GM18520 (cell line): Measurements from ENCODE around the gene KIAA1671.
"Not testable (repeated sequence)": the region's sequence is repeated elsewhere in the genome, so short reads cannot be mapped to it uniquely, and the experiment has no call there.

Experiments
- ATAC-seq: cut with Tn5 transposase; IDR thresholded peaks from one replicate; pipeline ENCODE4 v1.9.1; 2021; ENCODE audit not compliant: unreplicated experiment

Gene KIAA1671

DNA sequence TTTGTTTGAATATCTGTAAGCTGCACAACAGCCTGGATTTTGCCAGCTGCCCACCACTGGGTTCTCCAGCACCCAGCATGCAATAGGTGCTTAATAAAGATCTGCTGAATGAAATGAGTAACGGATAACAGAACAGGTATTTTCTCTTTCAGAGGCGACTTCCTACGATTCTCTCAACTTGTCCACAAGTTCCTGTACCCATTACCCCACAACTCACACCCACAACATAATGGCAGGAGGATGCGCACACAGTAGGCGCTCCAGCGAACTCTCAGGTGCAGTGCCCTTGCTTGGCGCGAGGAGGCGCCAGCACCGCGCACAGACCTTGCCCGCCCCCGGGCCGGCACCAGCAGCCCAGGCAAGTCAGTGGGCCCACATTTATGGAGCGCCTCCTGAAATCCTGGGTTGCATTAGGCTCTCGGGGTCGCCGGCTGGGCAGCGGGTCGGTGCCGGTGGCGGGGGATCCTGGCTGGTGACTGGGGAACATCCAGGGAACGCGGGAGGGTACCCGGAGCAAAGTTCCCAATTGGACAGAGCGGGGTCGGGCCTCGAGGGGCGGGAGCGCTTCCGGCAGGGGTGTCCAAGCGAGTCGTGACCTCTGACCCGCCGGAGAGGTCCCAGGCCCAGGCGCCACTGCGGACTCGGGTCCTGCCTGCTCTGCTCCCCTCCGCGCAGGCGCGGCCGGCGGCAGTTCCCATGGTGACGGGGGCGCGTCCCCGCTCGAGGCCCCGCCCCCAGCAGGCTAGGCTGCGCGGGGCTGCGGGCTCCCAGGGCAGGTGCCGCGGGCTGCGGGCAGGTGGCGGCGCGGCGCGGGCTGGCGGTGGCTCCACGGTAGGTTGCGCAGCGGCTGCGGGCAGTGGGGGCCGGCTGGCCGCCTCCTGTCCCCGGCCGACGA, at the start of gene KIAA1671:
KIAA1671 (plus strand) TSS at position 775 of the 895 bp plus-strand sequence. CDS start 75,284 bp downstream, outside the sequence.
- no peak for ATAC-seq

DNA sequence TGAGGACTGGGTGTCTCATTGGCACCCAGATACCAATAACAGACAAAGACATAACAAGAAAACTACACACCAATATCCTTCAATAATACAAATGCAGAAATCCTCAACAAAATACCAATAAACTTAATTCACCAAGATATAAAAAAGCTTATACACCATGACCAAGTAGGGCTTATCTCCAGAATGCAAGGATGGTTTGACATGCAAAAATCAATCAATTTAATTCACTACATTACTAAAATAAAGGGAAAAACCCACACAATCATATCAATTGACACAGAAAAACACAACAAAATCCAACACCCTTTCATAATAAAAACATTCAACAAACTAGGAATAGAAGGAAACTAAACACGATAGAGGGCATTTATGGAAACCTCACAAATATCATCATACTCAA, 46.6 kb upstream of the KIAA1671 start:
- no peak for ATAC-seq

DNA sequence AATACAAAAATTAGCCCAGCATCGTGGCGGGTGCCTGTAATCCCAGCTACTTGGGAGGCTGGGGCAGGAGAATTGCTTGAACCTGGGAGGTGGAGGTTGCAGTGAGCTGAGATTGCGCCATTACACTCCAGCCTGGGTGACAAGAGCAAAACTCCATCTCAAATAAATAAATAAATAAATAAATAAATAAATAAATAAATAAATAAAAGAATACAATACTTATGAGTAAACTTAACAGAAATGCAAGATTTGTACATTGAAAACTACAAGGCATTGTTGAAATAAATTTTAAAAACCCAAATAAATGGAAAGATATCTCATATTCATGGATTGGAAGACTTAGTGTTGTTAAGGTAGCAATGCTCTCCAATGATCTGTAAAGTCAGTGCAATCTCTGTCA, 45.4 kb upstream of the KIAA1671 start:
- ATAC-seq: not testable (repeated sequence)

DNA sequence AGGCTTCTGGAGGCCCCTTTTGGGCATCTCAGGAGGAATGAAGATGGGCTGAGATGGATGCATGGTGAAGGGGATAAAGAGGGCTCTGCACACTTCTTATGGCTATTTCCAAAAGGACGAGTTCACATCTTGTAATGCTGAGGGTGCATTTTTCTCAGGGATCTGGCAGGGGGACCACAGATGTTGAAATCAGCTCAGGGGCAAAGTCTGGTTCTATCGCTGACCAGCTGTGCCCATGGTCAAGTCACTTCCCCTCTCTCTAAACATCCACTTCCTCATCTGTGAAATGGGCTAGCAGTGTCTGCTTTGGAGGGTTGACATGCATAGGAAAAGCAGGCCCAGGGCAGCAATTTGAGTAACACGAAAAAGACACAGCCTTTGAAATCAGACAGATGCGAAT, 32.5 kb upstream of the KIAA1671 start:
- ATAC-seq: no peak

DNA sequence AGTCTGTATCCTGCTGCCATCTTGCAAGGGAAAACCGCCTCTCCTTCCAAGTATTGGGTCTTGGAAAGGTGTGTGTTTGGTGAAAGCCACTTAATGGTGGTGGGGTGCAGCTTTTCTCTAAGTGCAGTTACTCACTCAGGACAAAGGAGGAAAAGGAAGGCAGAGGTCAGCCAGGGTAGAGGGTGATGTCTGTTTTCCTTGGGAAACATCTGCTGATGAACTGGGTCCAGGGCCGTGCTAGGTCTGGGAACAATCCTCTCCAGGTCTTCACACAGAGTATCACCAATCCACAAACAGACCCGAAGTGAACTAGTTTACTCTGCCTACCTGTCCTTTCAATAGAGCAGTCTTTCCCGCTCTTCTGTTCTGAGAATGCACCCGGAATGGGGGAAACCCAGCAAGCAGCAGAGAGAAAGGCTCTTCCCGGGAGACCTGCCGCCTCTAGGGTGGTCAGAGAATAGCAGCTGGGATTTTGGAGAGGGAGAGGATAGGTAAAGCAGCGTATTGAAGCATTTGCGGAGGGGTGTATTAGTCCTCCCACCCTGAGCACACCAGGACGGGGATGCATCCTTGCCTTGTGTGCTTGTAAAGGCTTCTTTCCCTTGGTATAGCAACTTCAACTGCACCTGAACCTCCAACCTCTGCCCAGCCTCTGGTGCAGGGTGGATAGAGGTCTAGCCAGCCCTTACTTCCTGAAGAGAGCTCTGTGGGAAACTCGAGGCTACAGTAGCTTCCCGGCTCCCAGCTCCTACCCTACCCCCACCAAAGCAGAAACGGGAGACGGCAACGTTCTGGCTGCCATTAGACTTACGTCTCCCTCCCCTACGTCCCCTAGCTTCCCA, 26.7 kb upstream of the KIAA1671 start:
- ATAC-seq: no peak

GRCh38 chr22:24926428-24926725, 26.1 kb upstream of the KIAA1671 start:
- no peak for ATAC-seq

- ATAC-seq: no peak
These were observed 25.5 kb upstream of the KIAA1671 start for GRCh38 chr22:24926849-24927579.

- no peak for ATAC-seq
These were observed 24.2 kb upstream of the KIAA1671 start for GRCh38 chr22:24928322-24928721.

- ATAC-seq: no peak
These were observed 21.8 kb upstream of the KIAA1671 start for GRCh38 chr22:24930678-24931077.

DNA sequence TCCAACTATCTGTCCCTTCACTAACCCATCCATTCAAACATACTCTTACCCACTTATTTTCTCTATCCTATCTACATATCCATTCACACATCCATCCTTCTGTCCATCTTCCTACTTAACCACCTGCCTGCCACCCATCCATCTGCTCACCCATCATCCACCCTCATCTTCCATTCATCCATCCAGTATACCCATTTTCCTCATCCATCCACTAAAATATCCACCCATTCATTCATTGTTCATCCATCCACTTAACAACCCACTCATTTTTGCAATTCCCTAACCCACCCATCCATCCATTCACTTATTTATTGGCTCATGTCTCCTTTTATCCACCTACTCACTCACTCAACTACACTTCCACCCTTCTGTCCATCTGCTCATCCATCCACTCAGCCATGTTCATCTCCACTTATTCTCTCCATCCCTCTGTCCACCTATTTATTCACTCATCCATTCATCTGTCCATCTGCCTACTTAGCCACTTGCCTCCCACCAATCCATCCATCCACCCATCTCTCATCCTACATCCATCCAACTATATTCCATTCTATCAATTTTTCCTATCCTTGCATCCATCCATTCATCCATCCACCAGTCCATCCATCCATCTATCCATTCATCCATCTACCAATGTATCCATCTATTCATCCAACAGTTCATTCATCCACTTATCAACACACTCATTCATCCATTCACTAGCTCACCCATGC, 16.6 kb upstream of the KIAA1671 start:
- ATAC-seq: no peak

DNA sequence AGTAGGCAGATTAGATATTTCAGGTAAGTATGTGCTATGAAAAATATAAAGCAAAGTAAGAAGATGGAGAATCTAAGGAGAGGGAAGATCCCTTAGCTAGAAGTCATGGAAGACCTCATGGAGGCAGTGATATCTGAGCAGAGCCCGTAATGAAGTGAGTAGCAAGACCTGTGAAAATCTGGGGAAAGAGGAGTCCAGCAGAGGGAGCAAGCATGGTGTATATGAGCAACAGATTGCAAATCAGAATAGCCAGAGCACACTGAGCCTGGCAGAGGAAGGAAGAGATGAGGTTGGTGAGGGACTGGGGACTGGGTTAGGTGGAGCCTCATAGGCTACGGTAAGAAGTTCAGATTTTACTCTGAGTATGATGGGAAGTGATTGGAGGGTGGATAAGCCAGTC, 15.4 kb upstream of the KIAA1671 start:
- no peak for ATAC-seq

GRCh38 chr22:24938741-24939341, 13.7 kb upstream of the KIAA1671 start:
- no peak for ATAC-seq

- ATAC-seq: no peak
These were observed 10.2 kb upstream of the KIAA1671 start for GRCh38 chr22:24942301-24942700.

- ATAC-seq: no peak
These were observed 8.1 kb upstream of the KIAA1671 start for GRCh38 chr22:24944217-24944937.

DNA sequence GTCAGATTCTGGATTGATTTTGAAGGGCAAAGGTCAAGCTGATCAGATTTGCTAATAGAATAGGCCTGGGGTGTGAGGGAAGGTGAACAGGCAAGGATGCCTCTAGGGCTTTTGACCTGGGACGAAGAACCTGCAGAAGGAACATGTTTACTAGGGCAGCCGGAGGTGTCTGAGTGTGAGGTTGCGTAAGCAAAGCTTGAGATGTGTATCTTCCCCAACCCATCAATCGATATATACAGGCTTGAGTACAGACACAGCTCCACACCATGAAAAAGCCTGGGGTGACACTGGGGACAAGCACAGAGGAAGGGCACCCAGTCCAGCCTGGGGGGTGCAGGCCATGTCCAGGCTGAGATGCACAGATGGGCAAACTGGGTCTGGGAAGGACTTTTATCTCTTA, 7.1 kb upstream of the KIAA1671 start:
- no peak for ATAC-seq

DNA sequence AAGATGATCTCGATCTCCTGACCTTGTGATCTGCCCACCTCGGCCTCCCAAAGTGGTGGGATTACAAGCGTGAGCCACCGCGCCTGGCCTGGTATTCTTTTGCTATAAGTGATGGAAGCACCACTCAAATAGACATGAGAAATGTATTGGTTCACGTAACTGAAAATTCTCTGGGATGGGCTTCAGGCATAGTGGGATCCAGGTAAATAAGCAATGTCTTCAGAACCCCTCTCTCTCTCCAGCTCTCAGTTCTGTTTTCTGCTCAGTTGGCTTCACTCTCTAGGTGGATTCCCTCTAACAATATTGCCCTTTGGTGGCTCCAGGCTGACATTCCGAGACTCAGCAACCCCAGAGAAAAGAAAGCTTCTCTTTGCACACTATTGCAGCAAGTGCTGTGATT, 5.1 kb upstream of the KIAA1671 start:
- no peak for ATAC-seq

- no peak for ATAC-seq
These were observed 4.6 kb upstream of the KIAA1671 start for GRCh38 chr22:24947881-24948280.

DNA sequence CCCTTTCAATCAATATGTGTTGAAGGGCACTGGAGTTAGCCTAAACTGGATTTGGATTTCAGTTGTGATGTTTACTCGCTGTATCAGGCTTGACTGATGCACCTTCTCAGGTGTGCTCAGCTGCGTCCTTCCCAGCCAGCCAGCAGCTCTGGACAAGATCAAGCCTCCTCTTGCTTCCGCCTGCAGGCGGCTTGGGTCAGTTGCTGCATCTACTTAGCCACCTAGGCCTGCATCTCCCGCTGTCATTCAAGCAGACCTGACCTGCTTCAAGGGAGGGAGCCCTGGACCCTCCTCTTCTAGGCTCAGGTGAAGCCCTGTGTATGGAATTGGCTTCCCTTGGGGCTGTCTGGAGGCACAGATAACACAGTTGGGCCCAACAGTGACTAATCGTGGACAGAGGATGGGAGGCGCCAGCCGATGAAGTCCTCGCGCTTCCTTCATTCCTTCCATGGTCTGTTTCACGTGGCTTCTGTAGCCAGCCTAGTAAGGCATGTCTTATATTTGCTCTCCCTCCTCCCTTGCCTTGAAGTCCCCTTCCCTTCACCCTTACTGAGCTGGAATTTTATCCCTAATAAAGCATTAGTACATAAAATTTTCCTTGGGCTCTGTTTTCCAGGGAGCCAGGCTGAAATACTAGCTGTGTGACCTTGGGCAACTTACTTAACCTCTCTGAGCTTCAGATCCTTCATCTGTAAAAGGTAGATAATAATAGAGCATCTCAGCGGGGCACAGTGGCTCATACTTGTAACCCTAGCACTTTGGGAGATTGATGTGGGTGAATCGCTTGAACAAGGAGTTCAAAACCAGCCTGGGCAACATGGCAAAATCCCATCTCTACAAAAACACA, 3.9 kb upstream of the KIAA1671 start:
- ATAC-seq: no peak
